HepG2 (cell line): ENCODE results near the gene CA6. TPM values are rescaled to one million over a fixed set of nuclear protein-coding genes. Genes with fewer than 3 reads are reported as not detected.
A peak's percentile ranks its signal among the peaks of the same experiment; 100 is the strongest.
"Not testable (repeated sequence)": the region's sequence is repeated elsewhere in the genome, so short reads cannot be mapped to it uniquely, and the experiment has no call there.

ENCODE experiments used
- ATAC-seq: fragments of 200-7000 bp; cut with Tn5 transposase; 3 replicates; pipeline ENCODE4 v1.9.1; 2020; ENCODE audit warnings: mild to moderate bottlenecking, moderate library complexity
- BruUV-seq: library from RNA; stranded (reverse); fragments of 400-500 nt; replicated peaks from 2 replicates; lab custom pipeline; 2021; lab: Mats Ljungman, UMichigan
- CTCF ChIA-PET: fragments of 300-600 bp; formaldehyde crosslinking; extraction: SDS; loops from one replicate; lab custom pipeline; 2021; ENCODE audit warnings: low total read pairs, inconsistent platforms, low intra/inter-chr PET ratio; lab: Yijun Ruan, JAX
- POLR2A ChIA-PET: fragments of 350-600 bp; sonication (Branson Sonifier 250); formaldehyde crosslinking; loops from one replicate; lab custom pipeline; 2020; ENCODE audit warnings: antibody characterized with exemption, inconsistent platforms; lab: Yijun Ruan, JAX
- DNase-seq: peaks from one replicate; pipeline ENCODE4 v3.0.0-alpha.2; 2015; ENCODE audit warnings: low spot score
- FAIRE-seq: peaks from 3 replicates; lab custom pipeline; 2011; peaks lifted over from hg19 to GRCh38; lab: Jason Lieb, UNC
- H2AFZ ChIP-seq: one replicate; pipeline ENCODE4 v1.6.1; 2011; ENCODE audit warnings: low read length, inconsistent platforms
- H3K27ac ChIP-seq: fragments of 300-600 bp; 3 replicates; pipeline ENCODE4 v1.8.0; 2011; ENCODE audit warnings: mixed run types, mild to moderate bottlenecking, mixed read lengths, low read length, inconsistent platforms; ENCODE audit not compliant: insufficient read depth; ENCODE audit errors: extremely low read length
- H3K27me3 ChIP-seq, 2 experiments: fragments of 200-600 bp in 1 of 2; 2 replicates in 1 of 2; 3 replicates in 1 of 2; pipeline versions ENCODE4 v1.6.0 to v1.8.0; 2011; ENCODE audit warnings: low read length in 2 of 2, mild to moderate bottlenecking in 2 of 2, moderate library complexity in 2 of 2, inconsistent platforms in 1 of 2; ENCODE audit not compliant: insufficient read depth in 2 of 2, control insufficient read depth in 1 of 2
- H3K36me3 ChIP-seq, 2 experiments: fragments of 200-600 bp in 1 of 2; replicated peaks in 1 of 2; 2 replicates in 1 of 2; 3 replicates in 1 of 2; pipeline versions ENCODE4 v1.5.1 to v1.8.0; 2011; ENCODE audit warnings: low read length in 2 of 2, inconsistent platforms in 1 of 2; ENCODE audit not compliant: insufficient read depth in 2 of 2, control insufficient read depth in 1 of 2
- H3K4me1 ChIP-seq: 2 replicates; pipeline ENCODE4 v1.5.1; 2012; ENCODE audit warnings: low read length, inconsistent platforms; ENCODE audit not compliant: insufficient read depth
- H3K4me2 ChIP-seq: 2 replicates; pipeline ENCODE4 v1.6.0; 2011; ENCODE audit warnings: low read depth, low read length, inconsistent platforms
- H3K4me3 ChIP-seq, 3 experiments: fragments of 200-600 bp in 1 of 3; sonication (generic), shearing (Covaris generic) in 1 of 3; replicated peaks in 1 of 3; 2 replicates each; pipeline ENCODE4 v1.5.1; 2011 to 2016; ENCODE audit warnings: low read length in 3 of 3, inconsistent platforms in 2 of 3, low read depth in 2 of 3, mild to moderate bottlenecking in 2 of 3, control low read depth in 1 of 3, mixed read lengths in 1 of 3; ENCODE audit not compliant: insufficient read depth in 1 of 3
- H3K79me2 ChIP-seq: one replicate; pipeline ENCODE4 v1.6.1; 2011; ENCODE audit warnings: low read length, inconsistent platforms; ENCODE audit not compliant: insufficient read depth
- H3K9ac ChIP-seq: 2 replicates; pipeline ENCODE4 v1.6.0; 2011; ENCODE audit warnings: mild to moderate bottlenecking, low read depth, low read length, inconsistent platforms; ENCODE audit not compliant: insufficient read depth
- H3K9me3 ChIP-seq: 2 replicates; pipeline ENCODE4 v1.5.1; 2012; ENCODE audit warnings: mild to moderate bottlenecking, low read length
- H4K20me1 ChIP-seq: 2 replicates; pipeline ENCODE4 v1.6.0; 2011; ENCODE audit warnings: inconsistent platforms, mild to moderate bottlenecking, low read length, moderate library complexity; ENCODE audit not compliant: insufficient read depth
- ARID5B ChIP-seq: IDR thresholded peaks from 2 replicates; pipeline ENCODE4 v1.4.0; 2020; ENCODE audit warnings: mild to moderate bottlenecking, missing genetic modification reagents
- CREB1 ChIP-seq, 2 experiments: fragments of 450-650 bp in 1 of 2; IDR thresholded peaks; 2 replicates each; pipeline ENCODE4 v1.6.1; 2016 to 2017; ENCODE audit warnings: control low read depth in 1 of 2, mild to moderate bottlenecking in 1 of 2, missing compliant biosample characterization in 1 of 2, missing genetic modification characterization in 1 of 2
- FOSL2 ChIP-seq: sonication (generic); formaldehyde crosslinking; IDR thresholded peaks from 2 replicates; pipeline ENCODE4 v1.4.0; 2020; ENCODE audit warnings: missing genetic modification reagents
- FOXP1 ChIP-seq, 2 experiments: fragments of 450-650 bp in 1 of 2; IDR thresholded peaks; 2 replicates each; pipeline ENCODE4 v1.6.1; 2017 to 2018; ENCODE audit warnings: antibody characterized with exemption in 1 of 2
- GATAD2A ChIP-seq: IDR thresholded peaks from 2 replicates; pipeline ENCODE4 v1.6.1; 2016
- HNF4A ChIP-seq: sonication (generic); formaldehyde crosslinking; IDR thresholded peaks from 2 replicates; pipeline ENCODE4 v1.4.0; 2020; ENCODE audit warnings: missing genetic modification reagents
- KDM2A ChIP-seq: sonication (generic); formaldehyde crosslinking; IDR thresholded peaks from 2 replicates; pipeline ENCODE4 v1.4.0; 2020; ENCODE audit warnings: low read depth, missing genetic modification reagents, borderline replicate concordance
- MAFF ChIP-seq: IDR thresholded peaks from 2 replicates; pipeline ENCODE4 v1.6.1; 2011; ENCODE audit warnings: low read depth, low read length, improper control_type of control experiment
- MED1 ChIP-seq: sonication (generic); formaldehyde crosslinking; IDR thresholded peaks from 2 replicates; pipeline ENCODE4 v1.4.0; 2020; ENCODE audit warnings: missing genetic modification reagents
- MLX ChIP-seq: IDR thresholded peaks from 2 replicates; pipeline ENCODE4 v1.6.1; 2016
- MYC ChIP-seq: sonication (generic); formaldehyde crosslinking; IDR thresholded peaks from 2 replicates; pipeline ENCODE4 v1.9.0; 2021; ENCODE audit warnings: missing genetic modification reagents, borderline replicate concordance
- RARA ChIP-seq: IDR thresholded peaks from 2 replicates; pipeline ENCODE4 v1.6.1; 2016; ENCODE audit warnings: missing genetic modification reagents, missing compliant biosample characterization
- RXRA ChIP-seq: sonication (generic); formaldehyde crosslinking; IDR thresholded peaks from 2 replicates; pipeline ENCODE4 v1.5.1; 2020; ENCODE audit warnings: missing genetic modification reagents
- RXRB ChIP-seq: IDR thresholded peaks from 2 replicates; pipeline ENCODE4 v1.6.1; 2016; ENCODE audit warnings: borderline replicate concordance, missing genetic modification reagents, missing compliant biosample characterization
- SAP130 ChIP-seq: IDR thresholded peaks from 2 replicates; pipeline ENCODE4 v1.6.1; 2016; ENCODE audit warnings: low read depth
- SOX6 ChIP-seq, 2 experiments: fragments of 450-650 bp in 1 of 2; sonication (generic) in 1 of 2; formaldehyde crosslinking in 1 of 2; IDR thresholded peaks; 2 replicates each; pipeline versions ENCODE4 v1.4.0 to v1.6.1; 2017 to 2020; ENCODE audit warnings: antibody characterized with exemption in 1 of 2, mild to moderate bottlenecking in 1 of 2, missing genetic modification reagents in 1 of 2
- TBX2 ChIP-seq: sonication (generic); formaldehyde crosslinking; IDR thresholded peaks from 2 replicates; pipeline ENCODE4 v1.5.0; 2020; ENCODE audit warnings: missing genetic modification reagents, mild to moderate bottlenecking, borderline replicate concordance
- TCF7 ChIP-seq: sonication (generic); IDR thresholded peaks from 2 replicates; pipeline ENCODE4 v1.6.1; 2016; ENCODE audit warnings: antibody characterized with exemption, low read depth
- ZNF12 ChIP-seq: sonication (generic); formaldehyde crosslinking; IDR thresholded peaks from 2 replicates; pipeline ENCODE4 v1.5.0; 2020; ENCODE audit warnings: missing genetic modification reagents
- ZSCAN21 ChIP-seq: sonication (generic); formaldehyde crosslinking; IDR thresholded peaks from 2 replicates; pipeline ENCODE4 v1.8.0; 2022; ENCODE audit warnings: mild to moderate bottlenecking, missing genetic modification reagents, moderate library complexity, borderline replicate concordance
- WGBS: methylation state at CpG from one replicate; pipeline ENCODE4 v1.1.6; 2017; ENCODE audit warnings: low lambda C conversion rate; 5-methylcytosine and 5-hydroxymethylcytosine counted together
- in situ Hi-C: cut with HindIII; loops from 2 replicates; pipeline ENCODE4 v1.10.0; 2017; ENCODE audit warnings: low pct_unique_long_range_greater_than_20kb; ENCODE audit not compliant: extremely low pct_ligation_motif_present
- intact Hi-C: fragments of 100-400 bp; cut with micrococcal nuclease; formaldehyde crosslinking; loops from one replicate; pipeline ENCODE4 v1.10.0; 2022; ENCODE audit not compliant: unreplicated experiment
- polyA plus RNA-seq, 8 experiments: library from polyadenylated mRNA; depleted of rRNA in 3 of 8; stranded (reverse) in 7 of 8; unstranded in 1 of 8; fragments of >200 nt; fragmentation: Illumina TruSeq in 4 of 8; extraction: Trizol in 4 of 8; gene quantifications; 2 replicates each; pipeline versions ENCODE4 v1.2.1 to v1.2.3, GENCODE V29; 2011 to 2016; ENCODE audit warnings: low read depth in 4 of 8, missing spikeins in 1 of 8, mixed read lengths in 1 of 8; ENCODE audit not compliant: insufficient read depth in 1 of 8
- total RNA-seq, 5 experiments: library from RNA; depleted of rRNA; stranded (reverse); fragments of >200 nt; fragmentation: Illumina TruSeq; extraction: Trizol; gene quantifications; 2 replicates each; pipeline ENCODE4 v1.2.3, GENCODE V29; 2016; ENCODE audit warnings: low read depth in 1 of 5

Gene CA6
- total and polyA plus RNA-seq, 2 of the 13 experiments (the other 11 are each of a cell fraction or from before 2014, with no cell fraction given): not detected

GRCh38 chr1:8993962-8994675, 48.5 kb downstream of the CA6 start:
- POLR2A ChIA-PET; DNase-seq; H3K36me3 ChIP-seq; H4K20me1 ChIP-seq; in situ Hi-C loops; CTCF ChIA-PET; H3K79me2 ChIP-seq; BruUV-seq; intact Hi-C loops; H3K27me3 ChIP-seq; H3K9ac ChIP-seq; H3K9me3 ChIP-seq; H2AFZ ChIP-seq; TF ChIP-seq FOXP1, CREB1, SOX6 (IDR thresholded peaks at IDR 0.05): not testable (repeated sequence)
- WGBS: 0% methylated on average over 7 of the region's 13 CpGs
- H3K4me2 ChIP-seq: peak overlapping the region; percentile 67
- H3K27ac ChIP-seq: peak overlapping the region; percentile 46
- TF ChIP-seq ARID5B (CRISPR knock-in tag) (peak; percentile 65), RXRA (CRISPR knock-in tag) (peak; percentile 15; the same call in 1 of the 2 replicates), RARA (peak; percentile 43; the same call in 1 of the 2 replicates), ZSCAN21 (CRISPR knock-in tag) (0 out of 2 replicates have a peak, but pooled peaks have one; percentile 44), MLX (CRISPR knock-in tag) (0 out of 2 replicates have a peak, but pooled peaks have one; percentile 35), RXRB (CRISPR knock-in tag) (peak; percentile 39; the same call in 1 of the 2 replicates), FOXP1 (CRISPR knock-in tag; IDR thresholded peaks at IDR 0.05) (peak; percentile 61; the same call in 1 of the 2 replicates), SAP130 (CRISPR knock-in tag) (peak; percentile 30; the same call in 1 of the 2 replicates), GATAD2A (CRISPR knock-in tag) (peak; percentile 61), MAFF (0 out of 2 replicates have a peak, but pooled peaks have one; percentile 22), CREB1 (CRISPR knock-in tag; IDR thresholded peaks at IDR 0.05) (0 out of 2 replicates have a peak, but pooled peaks have one; percentile 26), HNF4A (CRISPR knock-in tag) (peak; percentile 33), ZNF12 (CRISPR knock-in tag) (0 out of 2 replicates have a peak, but pooled peaks have one; percentile 73), KDM2A (0 out of 2 replicates have a peak, but pooled peaks have one; percentile 25), MYC (CRISPR knock-in tag) (peak; percentile 42; the same call in 1 of the 2 replicates), TCF7 (peak; percentile 38; the same call in 1 of the 2 replicates), SOX6 (CRISPR knock-in tag; IDR thresholded peaks at IDR 0.05) (peak; percentile 25; the same call in 1 of the 2 replicates), TBX2 (CRISPR knock-in tag) (peak; percentile 16; the same call in 1 of the 2 replicates), FOSL2 (CRISPR knock-in tag) (peak; percentile 76), MED1 (CRISPR knock-in tag) (peak; percentile 36; the same call in 1 of the 2 replicates)
- H3K4me3 ChIP-seq: peak overlapping the region in 1 of 3 experiments; percentile 16; a peak in 1 of 6 replicates
- ATAC-seq: peak; percentile 80
- H3K4me1 ChIP-seq: peaks cover 47% of the 10 kb centered on the region
- FAIRE-seq: peak; percentile 54
